HepG2 (cell line): ENCODE results near the gene ATP5PB. TPM values are rescaled to one million over a fixed set of nuclear protein-coding genes. Genes with fewer than 3 reads are reported as not detected.

Source experiments
- ATF6 ChIP-seq: sonication (generic); formaldehyde crosslinking; conservative IDR thresholded peaks from 2 replicates; pipeline ENCODE4 v1.4.0; 2020; ENCODE audit warnings: missing genetic modification reagents
- ATF7 ChIP-seq, 2 experiments: fragments of 450-650 bp in 1 of 2; sonication (generic) in 1 of 2; formaldehyde crosslinking in 1 of 2; IDR thresholded peaks; 2 replicates each; pipeline versions ENCODE4 v1.4.0 to v1.6.1; 2016 to 2020; ENCODE audit warnings: antibody characterized with exemption in 1 of 2, mild to moderate bottlenecking in 1 of 2, missing genetic modification reagents in 1 of 2
- FOXO1 ChIP-seq: sonication (generic); formaldehyde crosslinking; IDR thresholded peaks from 2 replicates; pipeline ENCODE4 v1.4.0; 2020; ENCODE audit warnings: missing genetic modification reagents
- GPN1 ChIP-seq: sonication (generic); formaldehyde crosslinking; IDR thresholded peaks from 2 replicates; pipeline ENCODE4 v1.5.1; 2020; ENCODE audit warnings: missing genetic modification reagents, borderline replicate concordance
- HNRNPUL1 ChIP-seq: fragments of 200-400 bp; formaldehyde crosslinking; IDR thresholded peaks from 2 replicates; pipeline ENCODE4 v1.6.1; 2017; ENCODE audit warnings: low read depth, mild to moderate bottlenecking, low read length, moderate library complexity
- IRX3 ChIP-seq: sonication (generic); formaldehyde crosslinking; IDR thresholded peaks from 2 replicates; pipeline ENCODE4 v1.8.1; 2023; ENCODE audit warnings: mild to moderate bottlenecking, low read depth, missing genetic modification reagents, borderline replicate concordance
- MYC ChIP-seq: sonication (generic); formaldehyde crosslinking; IDR thresholded peaks from 2 replicates; pipeline ENCODE4 v1.9.0; 2021; ENCODE audit warnings: missing genetic modification reagents, borderline replicate concordance
- NFE2L1 ChIP-seq: sonication (generic); formaldehyde crosslinking; IDR thresholded peaks from 2 replicates; pipeline ENCODE4 v1.4.0; 2020; ENCODE audit warnings: missing genetic modification reagents, mild to moderate bottlenecking, borderline replicate concordance
- PATZ1 ChIP-seq: sonication (generic); formaldehyde crosslinking; IDR thresholded peaks from 2 replicates; pipeline ENCODE4 v1.4.0; 2020; ENCODE audit warnings: missing genetic modification reagents
- PBX3 ChIP-seq: sonication (generic); formaldehyde crosslinking; IDR thresholded peaks from 2 replicates; pipeline ENCODE4 v1.8.1; 2023; ENCODE audit warnings: missing genetic modification reagents, inconsistent platforms, borderline replicate concordance
- PCBP1 ChIP-seq: fragments of 200-400 bp; formaldehyde crosslinking; IDR thresholded peaks from 2 replicates; pipeline ENCODE4 v1.6.1; 2017; ENCODE audit warnings: mild to moderate bottlenecking, low read depth, low read length, borderline replicate concordance
- ZBTB39 ChIP-seq: sonication (generic); formaldehyde crosslinking; IDR thresholded peaks from 2 replicates; pipeline ENCODE4 v1.5.0; 2020; ENCODE audit warnings: missing genetic modification reagents
- ZFP90 ChIP-seq: sonication (generic); formaldehyde crosslinking; IDR thresholded peaks from 2 replicates; pipeline ENCODE4 v1.8.0; 2022; ENCODE audit warnings: missing genetic modification reagents, mild to moderate bottlenecking, inconsistent platforms, borderline replicate concordance
- ZNF275 ChIP-seq: sonication (generic); formaldehyde crosslinking; IDR thresholded peaks from 2 replicates; pipeline ENCODE4 v1.8.0; 2022; ENCODE audit warnings: missing genetic modification reagents, mild to moderate bottlenecking, inconsistent platforms, borderline replicate concordance
- ZNF615 ChIP-seq: sonication (generic); formaldehyde crosslinking; IDR thresholded peaks from 2 replicates; pipeline ENCODE4 v1.5.0; 2020; ENCODE audit warnings: mild to moderate bottlenecking, missing genetic modification reagents, borderline replicate concordance
- ZNF879 ChIP-seq: sonication (generic); formaldehyde crosslinking; IDR thresholded peaks from 2 replicates; pipeline ENCODE4 v1.8.1; 2023; ENCODE audit warnings: missing genetic modification reagents
- ZUFSP ChIP-seq: sonication (generic); formaldehyde crosslinking; IDR thresholded peaks from 2 replicates; pipeline ENCODE4 v1.9.0; 2021; ENCODE audit warnings: missing genetic modification reagents, mild to moderate bottlenecking, borderline replicate concordance
- polyA plus RNA-seq, 8 experiments: library from polyadenylated mRNA; depleted of rRNA in 3 of 8; stranded (reverse) in 7 of 8; unstranded in 1 of 8; fragments of >200 nt; fragmentation: Illumina TruSeq in 4 of 8; extraction: Trizol in 4 of 8; gene quantifications; 2 replicates each; pipeline versions ENCODE4 v1.2.1 to v1.2.3, GENCODE V29; 2011 to 2016; ENCODE audit warnings: low read depth in 4 of 8, missing spikeins in 1 of 8, mixed read lengths in 1 of 8; ENCODE audit not compliant: insufficient read depth in 1 of 8
- total RNA-seq, 5 experiments: library from RNA; depleted of rRNA; stranded (reverse); fragments of >200 nt; fragmentation: Illumina TruSeq; extraction: Trizol; gene quantifications; 2 replicates each; pipeline ENCODE4 v1.2.3, GENCODE V29; 2016; ENCODE audit warnings: low read depth in 1 of 5

The ATP5PB gene
- total and polyA plus RNA-seq, 2 of the 13 experiments (the other 11 are each of a cell fraction or from before 2014, with no cell fraction given), result 297 to 541 TPM

GRCh38 chr1:111448918-111449702 lies at the start of gene ATP5PB, which contains the start of gene WDR77 (continued):
- TF ChIP-seq PCBP1 (no peak), MYC (CRISPR knock-in tag) (peak; percentile 90), ZNF275 (CRISPR knock-in tag) (no peak), ATF6 (CRISPR knock-in tag) (no peak), PATZ1 (peak; percentile 26; the same call in 1 of the 2 replicates), PBX3 (no peak), IRX3 (CRISPR knock-in tag) (no peak), HNRNPUL1 (no peak), ATF7 (IDR thresholded peaks at IDR 0.05) (no peak), ATF7 (CRISPR knock-in tag; IDR thresholded peaks at IDR 0.05) (no peak), ZBTB39 (CRISPR knock-in tag) (no peak), GPN1 (CRISPR knock-in tag) (no peak), ZUFSP (CRISPR knock-in tag) (no peak), NFE2L1 (CRISPR knock-in tag) (no peak), FOXO1 (CRISPR knock-in tag) (no peak), ZFP90 (CRISPR knock-in tag) (0 out of 2 replicates have a peak, but pooled peaks have one; percentile 49), ZNF879 (no peak), ZNF615 (no peak)
